ENCODE measurements around the gene NSF.

- TF ChIP-seq, protein P1, sequence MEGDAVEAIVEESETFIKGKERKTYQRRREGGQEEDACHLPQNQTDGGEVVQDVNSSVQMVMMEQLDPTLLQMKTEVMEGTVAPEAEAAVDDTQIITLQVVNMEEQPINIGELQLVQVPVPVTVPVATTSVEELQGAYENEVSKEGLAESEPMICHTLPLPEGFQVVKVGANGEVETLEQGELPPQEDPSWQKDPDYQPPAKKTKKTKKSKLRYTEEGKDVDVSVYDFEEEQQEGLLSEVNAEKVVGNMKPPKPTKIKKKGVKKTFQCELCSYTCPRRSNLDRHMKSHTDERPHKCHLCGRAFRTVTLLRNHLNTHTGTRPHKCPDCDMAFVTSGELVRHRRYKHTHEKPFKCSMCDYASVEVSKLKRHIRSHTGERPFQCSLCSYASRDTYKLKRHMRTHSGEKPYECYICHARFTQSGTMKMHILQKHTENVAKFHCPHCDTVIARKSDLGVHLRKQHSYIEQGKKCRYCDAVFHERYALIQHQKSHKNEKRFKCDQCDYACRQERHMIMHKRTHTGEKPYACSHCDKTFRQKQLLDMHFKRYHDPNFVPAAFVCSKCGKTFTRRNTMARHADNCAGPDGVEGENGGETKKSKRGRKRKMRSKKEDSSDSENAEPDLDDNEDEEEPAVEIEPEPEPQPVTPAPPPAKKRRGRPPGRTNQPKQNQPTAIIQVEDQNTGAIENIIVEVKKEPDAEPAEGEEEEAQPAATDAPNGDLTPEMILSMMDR (IDR thresholded peaks at IDR 0.05) = no peak
- TF ChIP-seq EZH2phosphoT487 (IDR thresholded peaks at IDR 0.05) (no peak), EZH2 (IDR thresholded peaks at IDR 0.05) (no peak)
Measured at GRCh38 chr17:46770439-46770817, 180.0 kb downstream of the NSF start.

Measured in neural progenitor cell (in vitro differentiated cells).